Loucy (cell line): ENCODE results near the gene MAML3.

Experiments used
- CTCF ChIP-seq: fragments of 200-600 bp; sonication (generic); conservative IDR thresholded peaks from 2 replicates; pipeline ENCODE4 v1.5.1; 2014; ENCODE audit warnings: mild to moderate bottlenecking, antibody characterized with exemption, low read length
- EZH2phosphoT487 ChIP-seq: fragments of 200-600 bp; IDR thresholded peaks from 2 replicates; pipeline ENCODE4 v1.6.1; 2018; ENCODE audit warnings: antibody characterized with exemption, mild to moderate bottlenecking, moderate library complexity, borderline replicate concordance

DNA sequence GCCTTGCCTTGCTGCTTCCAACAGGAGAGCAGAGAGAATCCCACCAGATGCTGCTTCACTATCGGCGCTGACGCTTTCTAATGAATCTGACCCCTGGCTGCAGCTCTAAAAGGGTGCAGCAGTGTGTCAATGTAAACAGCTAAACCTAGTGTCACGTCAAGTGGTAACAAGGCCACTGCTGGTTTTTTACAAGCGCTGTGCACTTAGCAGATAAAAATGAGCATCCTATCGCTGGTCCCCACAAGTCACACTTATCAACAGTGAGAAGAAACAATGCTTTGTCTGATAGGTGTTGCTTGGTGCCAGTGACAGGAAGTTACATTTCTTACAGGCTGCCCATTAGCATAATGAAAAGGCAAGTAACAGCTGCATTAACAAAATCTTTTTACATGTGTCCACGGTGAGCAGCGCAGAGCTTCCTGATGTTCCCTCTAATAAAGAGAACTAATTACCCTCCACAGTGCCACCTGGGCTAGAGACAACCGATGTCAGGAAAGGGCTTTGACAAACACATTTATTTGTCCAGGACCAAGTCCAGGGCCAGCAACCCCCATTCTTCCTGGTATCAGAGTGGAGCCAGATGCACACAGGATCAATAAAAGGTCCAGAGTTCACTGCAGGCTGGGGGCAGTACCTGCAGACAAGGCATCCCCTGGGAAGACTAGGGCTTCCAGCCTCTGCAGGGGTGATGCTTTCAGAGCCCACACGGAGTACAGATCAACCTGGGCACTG is 312.4 kb downstream of the MAML3 start:
- no peak for TF ChIP-seq CTCF
- no peak for TF ChIP-seq EZH2phosphoT487
